Sigmoid colon (tissue), 3 donors: ENCODE results near the gene HSDL2.

Source experiments
- POLR2A ChIP-seq, 2 donors: fragments of 450-650 bp; IDR thresholded peaks; one replicate each; pipeline ENCODE4 v1.6.1; 2016; ENCODE audit warnings: antibody characterized with exemption in 2 of 2, mild to moderate bottlenecking in 2 of 2, moderate library complexity in 2 of 2
- TF ChIP-seq, protein P1 (sequence below), 4 experiments: fragments of 450-650 bp in 3 of 4; fragments of 200-600 bp in 1 of 4; IDR thresholded peaks; one replicate each; pipeline ENCODE4 v1.5.1; 2016 to 2019; ENCODE audit warnings: antibody characterized with exemption in 4 of 4, mild to moderate bottlenecking in 3 of 4, moderate library complexity in 2 of 4

DNA sequence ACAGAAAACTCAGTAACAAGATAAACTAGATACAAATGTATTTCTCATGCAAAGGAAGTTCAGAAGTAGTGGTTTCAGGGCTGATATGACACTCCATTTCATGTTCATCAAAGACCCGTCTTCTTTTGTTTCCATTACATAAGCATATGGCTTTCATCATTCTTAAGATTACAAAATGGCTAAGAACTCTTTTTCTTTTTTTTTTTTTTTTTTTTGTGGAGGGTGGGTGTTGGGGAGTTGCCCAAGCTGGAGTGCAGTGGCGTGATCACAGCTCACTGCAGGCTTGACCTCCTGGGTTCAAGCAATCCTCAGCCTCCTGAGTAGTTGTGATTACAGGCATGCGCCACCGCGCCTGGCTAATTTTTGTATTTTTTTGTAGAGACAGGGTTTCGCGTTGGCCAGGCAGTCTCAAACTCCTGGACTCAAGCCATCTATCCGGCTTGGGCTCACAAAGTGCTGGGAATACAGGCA is 24.4 kb upstream of the HSDL2 start:
- TF ChIP-seq, protein P1, sequence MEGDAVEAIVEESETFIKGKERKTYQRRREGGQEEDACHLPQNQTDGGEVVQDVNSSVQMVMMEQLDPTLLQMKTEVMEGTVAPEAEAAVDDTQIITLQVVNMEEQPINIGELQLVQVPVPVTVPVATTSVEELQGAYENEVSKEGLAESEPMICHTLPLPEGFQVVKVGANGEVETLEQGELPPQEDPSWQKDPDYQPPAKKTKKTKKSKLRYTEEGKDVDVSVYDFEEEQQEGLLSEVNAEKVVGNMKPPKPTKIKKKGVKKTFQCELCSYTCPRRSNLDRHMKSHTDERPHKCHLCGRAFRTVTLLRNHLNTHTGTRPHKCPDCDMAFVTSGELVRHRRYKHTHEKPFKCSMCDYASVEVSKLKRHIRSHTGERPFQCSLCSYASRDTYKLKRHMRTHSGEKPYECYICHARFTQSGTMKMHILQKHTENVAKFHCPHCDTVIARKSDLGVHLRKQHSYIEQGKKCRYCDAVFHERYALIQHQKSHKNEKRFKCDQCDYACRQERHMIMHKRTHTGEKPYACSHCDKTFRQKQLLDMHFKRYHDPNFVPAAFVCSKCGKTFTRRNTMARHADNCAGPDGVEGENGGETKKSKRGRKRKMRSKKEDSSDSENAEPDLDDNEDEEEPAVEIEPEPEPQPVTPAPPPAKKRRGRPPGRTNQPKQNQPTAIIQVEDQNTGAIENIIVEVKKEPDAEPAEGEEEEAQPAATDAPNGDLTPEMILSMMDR (IDR thresholded peaks at IDR 0.05): no peak
- no peak for TF ChIP-seq POLR2A (IDR thresholded peaks at IDR 0.05)
